ENCODE data around the gene CSTPP1.
"Not testable (repeated sequence)": the region's sequence is repeated elsewhere in the genome, so short reads cannot be mapped to it uniquely, and the experiment has no call there.

The CSTPP1 gene

GRCh38 chr11:47109727-47110246, 173.2 kb downstream of the CSTPP1 start:
- no peak for DNase-seq (ENCODE audit: low spot score)
- in situ Hi-C loops (cut with MboI; ENCODE audit: low pct_unique_long_range_greater_than_20kb, low sequenced_read_pairs, unreplicated experiment) = no loop called here
- TF ChIP-seq CTCF (IDR thresholded peaks at IDR 0.05; ENCODE audit: extremely low read depth, insufficient read depth, missing control alignments) = no peak

DNA sequence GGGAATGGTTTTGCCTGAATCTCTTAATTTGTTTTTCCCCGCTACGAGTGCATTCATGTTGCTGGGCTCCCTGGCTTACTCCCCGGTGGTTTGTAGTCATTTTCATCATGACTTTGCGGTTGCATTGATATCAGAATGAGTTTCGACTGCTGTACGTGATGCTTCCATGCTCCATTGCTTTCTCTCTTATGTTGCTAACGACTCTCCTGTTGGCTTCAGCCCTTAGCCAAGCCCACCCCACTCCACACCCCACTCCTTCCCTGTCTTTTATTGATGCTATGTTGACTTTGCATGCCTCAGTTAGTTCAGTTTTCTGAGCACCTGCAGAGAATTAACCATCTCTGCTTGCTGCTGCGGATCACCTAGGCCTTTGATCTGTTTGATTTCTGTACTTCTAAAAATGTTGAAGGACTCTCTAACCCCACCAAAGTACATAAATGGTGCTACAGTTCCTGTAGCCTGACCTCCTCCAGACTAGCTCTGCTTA, 174.8 kb downstream of the CSTPP1 start:
- TF ChIP-seq CTCF (IDR thresholded peaks at IDR 0.05; ENCODE audit: extremely low read depth, insufficient read depth, missing control alignments) = no peak
- in situ Hi-C loops (cut with MboI; ENCODE audit: low pct_unique_long_range_greater_than_20kb, low sequenced_read_pairs, unreplicated experiment) = no loop called here
- DNase-seq (ENCODE audit: low spot score) = peak; percentile 64

DNA sequence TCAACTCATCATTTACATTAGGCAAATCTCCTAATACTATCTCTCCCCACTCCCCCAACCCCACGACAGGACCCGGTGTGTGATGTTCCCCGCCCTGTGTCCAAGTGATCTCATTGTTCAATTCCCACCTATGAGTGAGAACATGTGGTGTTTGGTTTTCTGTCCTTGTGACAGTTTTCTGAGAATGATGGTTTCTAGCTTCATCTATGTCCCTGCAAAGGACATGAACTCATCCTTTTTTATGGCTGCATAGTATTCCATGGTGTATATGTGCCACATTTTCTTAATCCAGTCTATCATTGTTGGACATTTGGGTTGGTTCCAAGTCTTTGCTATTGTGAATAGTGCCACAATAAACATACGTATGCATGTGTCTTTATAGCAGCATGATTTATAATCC, 176.4 kb downstream of the CSTPP1 start:
- in situ Hi-C loops (cut with MboI; ENCODE audit: low pct_unique_long_range_greater_than_20kb, low sequenced_read_pairs, unreplicated experiment); DNase-seq (ENCODE audit: low spot score): not testable (repeated sequence)

DNA sequence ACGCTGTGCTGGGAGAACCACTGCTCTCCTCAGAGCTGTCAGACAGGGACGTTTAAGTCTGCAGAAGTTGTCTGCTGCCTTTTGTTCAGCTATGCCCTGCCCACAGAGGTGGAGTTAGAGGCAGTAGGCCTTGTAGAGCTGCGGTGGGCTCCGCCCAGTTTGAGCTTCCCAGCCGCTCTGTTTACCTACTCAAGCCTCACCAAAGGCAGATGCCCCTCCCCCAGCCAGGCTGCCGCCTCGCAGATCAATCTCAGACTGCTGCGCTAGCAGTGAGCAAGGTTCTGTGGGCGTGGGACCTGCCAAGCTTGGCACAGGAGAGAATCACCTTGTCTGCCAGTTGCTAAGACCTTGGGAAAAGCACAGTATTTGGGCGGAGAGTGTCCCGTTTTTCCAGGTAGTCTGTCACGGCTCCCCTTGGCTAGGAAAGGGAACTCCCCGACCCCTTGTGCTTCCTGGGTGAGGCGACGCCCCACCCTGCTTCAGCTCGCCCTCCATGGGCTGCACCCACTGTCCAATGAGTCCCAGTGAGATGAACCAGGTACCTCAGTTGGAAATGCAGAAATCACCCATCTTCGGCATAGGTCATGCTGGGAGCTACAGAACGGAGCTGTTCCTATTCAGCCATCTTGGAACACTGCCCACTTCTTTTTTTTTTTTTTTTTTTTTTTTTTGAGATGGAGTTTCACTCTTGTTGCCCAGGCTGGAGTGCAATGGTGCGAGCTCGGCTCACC, 182.6 kb downstream of the CSTPP1 start:
- in situ Hi-C loops (cut with MboI; ENCODE audit: low pct_unique_long_range_greater_than_20kb, low sequenced_read_pairs, unreplicated experiment); DNase-seq (ENCODE audit: low spot score): not testable (repeated sequence)

- no peak for TF ChIP-seq CTCF (IDR thresholded peaks at IDR 0.05; ENCODE audit: extremely low read depth, insufficient read depth, missing control alignments)
- DNase-seq (ENCODE audit: low spot score) = no peak
- in situ Hi-C loops (cut with MboI; ENCODE audit: low pct_unique_long_range_greater_than_20kb, low sequenced_read_pairs, unreplicated experiment) = no loop called here
These were observed 184.5 kb downstream of the CSTPP1 start for GRCh38 chr11:47121056-47121455.

DNA sequence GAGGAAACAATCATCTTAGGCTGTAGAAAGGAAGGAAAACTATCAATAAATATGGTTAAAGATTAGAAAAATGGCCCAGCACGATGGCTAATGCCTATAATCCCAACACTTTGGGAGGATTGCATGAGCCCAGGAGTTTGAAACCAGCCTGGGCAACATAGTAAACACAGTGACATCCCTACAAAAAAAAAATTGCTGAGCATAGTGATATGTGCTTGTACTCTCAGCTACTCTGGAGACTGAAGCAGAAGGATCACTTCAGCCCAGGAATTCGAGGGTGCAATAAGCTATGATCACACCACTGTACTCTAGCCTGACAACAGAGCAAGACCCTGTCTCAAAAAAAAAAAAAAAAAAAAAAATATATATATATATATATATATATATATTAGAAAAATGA, 185.2 kb downstream of the CSTPP1 start:
- in situ Hi-C loops (cut with MboI; ENCODE audit: low pct_unique_long_range_greater_than_20kb, low sequenced_read_pairs, unreplicated experiment) = no loop called here
- TF ChIP-seq CTCF (IDR thresholded peaks at IDR 0.05; ENCODE audit: extremely low read depth, insufficient read depth, missing control alignments) = no peak

GRCh38 chr11:47123094-47123493, 186.5 kb downstream of the CSTPP1 start:
- no peak for DNase-seq (ENCODE audit: low spot score)
- TF ChIP-seq CTCF (IDR thresholded peaks at IDR 0.05; ENCODE audit: extremely low read depth, insufficient read depth, missing control alignments) = no peak
- in situ Hi-C loops (cut with MboI; ENCODE audit: low pct_unique_long_range_greater_than_20kb, low sequenced_read_pairs, unreplicated experiment) = no loop called here

More for the DNA sequence above, 185.2 kb downstream of the CSTPP1 start:
- DNase-seq (ENCODE audit: low spot score) = no peak

Data from GM13977 (cell line).